ENCODE results near the gene HDAC11. TPM values are rescaled to one million over a fixed set of nuclear protein-coding genes. Genes with fewer than 3 reads are reported as not detected.

Gene HDAC11
- total and polyA plus RNA-seq, 2 of the 13 experiments (the other 11 are each of a cell fraction or from before 2014, with no cell fraction given), result 13.7 to 33.1 TPM

DNA sequence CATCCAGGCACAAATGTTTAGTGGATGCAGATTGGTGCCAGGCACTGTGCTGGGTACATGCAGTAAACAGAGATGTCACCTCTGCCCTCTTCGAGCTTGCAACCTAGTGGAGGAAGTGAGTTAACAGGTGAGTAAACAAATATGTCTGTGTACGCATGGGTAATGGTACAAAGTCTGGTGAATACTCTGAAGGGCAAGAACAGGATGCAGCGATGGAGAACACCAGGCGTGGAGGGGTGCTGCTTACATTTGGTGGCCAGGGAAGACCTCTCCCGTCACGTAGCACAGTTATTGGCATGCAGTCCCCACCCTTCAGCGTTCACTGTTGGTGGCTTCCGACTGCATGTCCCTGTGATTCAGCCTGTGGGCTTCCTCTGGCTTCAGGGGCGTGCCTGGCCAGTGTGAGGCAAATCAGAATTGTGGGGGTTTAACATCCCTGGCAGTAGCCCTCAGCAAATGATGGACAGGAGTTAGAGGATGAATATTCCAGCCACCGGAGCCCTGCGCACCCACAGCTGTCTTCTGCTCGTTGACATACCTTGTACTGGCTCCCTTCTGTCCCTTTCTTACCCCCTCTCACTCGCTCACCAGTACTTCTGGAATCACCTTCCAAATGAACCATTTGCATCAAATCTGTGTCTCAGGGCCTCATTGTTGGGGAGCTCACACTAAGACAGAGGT is 9.1 kb upstream of the HDAC11 start (continued):
- TF ChIP-seq, protein P1, sequence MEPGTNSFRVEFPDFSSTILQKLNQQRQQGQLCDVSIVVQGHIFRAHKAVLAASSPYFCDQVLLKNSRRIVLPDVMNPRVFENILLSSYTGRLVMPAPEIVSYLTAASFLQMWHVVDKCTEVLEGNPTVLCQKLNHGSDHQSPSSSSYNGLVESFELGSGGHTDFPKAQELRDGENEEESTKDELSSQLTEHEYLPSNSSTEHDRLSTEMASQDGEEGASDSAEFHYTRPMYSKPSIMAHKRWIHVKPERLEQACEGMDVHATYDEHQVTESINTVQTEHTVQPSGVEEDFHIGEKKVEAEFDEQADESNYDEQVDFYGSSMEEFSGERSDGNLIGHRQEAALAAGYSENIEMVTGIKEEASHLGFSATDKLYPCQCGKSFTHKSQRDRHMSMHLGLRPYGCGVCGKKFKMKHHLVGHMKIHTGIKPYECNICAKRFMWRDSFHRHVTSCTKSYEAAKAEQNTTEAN (CRISPR knock-in tag; conservative IDR thresholded peaks at IDR 0.05), result peak; percentile 89
- TF ChIP-seq ZNF777 (CRISPR knock-in tag; IDR thresholded peaks at IDR 0.05) (no peak), KLF12 (CRISPR knock-in tag; IDR thresholded peaks at IDR 0.05; ENCODE audit: borderline replicate concordance) (peak; percentile 74; the same call in 1 of the 2 replicates), KMT2B (CRISPR knock-in tag; IDR thresholded peaks at IDR 0.05) (peak; percentile 82)
- TF ChIP-seq, protein P2, sequence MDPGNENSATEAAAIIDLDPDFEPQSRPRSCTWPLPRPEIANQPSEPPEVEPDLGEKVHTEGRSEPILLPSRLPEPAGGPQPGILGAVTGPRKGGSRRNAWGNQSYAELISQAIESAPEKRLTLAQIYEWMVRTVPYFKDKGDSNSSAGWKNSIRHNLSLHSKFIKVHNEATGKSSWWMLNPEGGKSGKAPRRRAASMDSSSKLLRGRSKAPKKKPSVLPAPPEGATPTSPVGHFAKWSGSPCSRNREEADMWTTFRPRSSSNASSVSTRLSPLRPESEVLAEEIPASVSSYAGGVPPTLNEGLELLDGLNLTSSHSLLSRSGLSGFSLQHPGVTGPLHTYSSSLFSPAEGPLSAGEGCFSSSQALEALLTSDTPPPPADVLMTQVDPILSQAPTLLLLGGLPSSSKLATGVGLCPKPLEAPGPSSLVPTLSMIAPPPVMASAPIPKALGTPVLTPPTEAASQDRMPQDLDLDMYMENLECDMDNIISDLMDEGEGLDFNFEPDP (CRISPR knock-in tag; conservative IDR thresholded peaks at IDR 0.05), result no peak
- TF ChIP-seq, protein P3, sequence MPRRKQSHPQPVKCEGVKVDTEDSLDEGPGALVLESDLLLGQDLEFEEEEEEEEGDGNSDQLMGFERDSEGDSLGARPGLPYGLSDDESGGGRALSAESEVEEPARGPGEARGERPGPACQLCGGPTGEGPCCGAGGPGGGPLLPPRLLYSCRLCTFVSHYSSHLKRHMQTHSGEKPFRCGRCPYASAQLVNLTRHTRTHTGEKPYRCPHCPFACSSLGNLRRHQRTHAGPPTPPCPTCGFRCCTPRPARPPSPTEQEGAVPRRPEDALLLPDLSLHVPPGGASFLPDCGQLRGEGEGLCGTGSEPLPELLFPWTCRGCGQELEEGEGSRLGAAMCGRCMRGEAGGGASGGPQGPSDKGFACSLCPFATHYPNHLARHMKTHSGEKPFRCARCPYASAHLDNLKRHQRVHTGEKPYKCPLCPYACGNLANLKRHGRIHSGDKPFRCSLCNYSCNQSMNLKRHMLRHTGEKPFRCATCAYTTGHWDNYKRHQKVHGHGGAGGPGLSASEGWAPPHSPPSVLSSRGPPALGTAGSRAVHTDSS (CRISPR knock-in tag; conservative IDR thresholded peaks at IDR 0.05), result no peak
- TF ChIP-seq, protein P4, sequence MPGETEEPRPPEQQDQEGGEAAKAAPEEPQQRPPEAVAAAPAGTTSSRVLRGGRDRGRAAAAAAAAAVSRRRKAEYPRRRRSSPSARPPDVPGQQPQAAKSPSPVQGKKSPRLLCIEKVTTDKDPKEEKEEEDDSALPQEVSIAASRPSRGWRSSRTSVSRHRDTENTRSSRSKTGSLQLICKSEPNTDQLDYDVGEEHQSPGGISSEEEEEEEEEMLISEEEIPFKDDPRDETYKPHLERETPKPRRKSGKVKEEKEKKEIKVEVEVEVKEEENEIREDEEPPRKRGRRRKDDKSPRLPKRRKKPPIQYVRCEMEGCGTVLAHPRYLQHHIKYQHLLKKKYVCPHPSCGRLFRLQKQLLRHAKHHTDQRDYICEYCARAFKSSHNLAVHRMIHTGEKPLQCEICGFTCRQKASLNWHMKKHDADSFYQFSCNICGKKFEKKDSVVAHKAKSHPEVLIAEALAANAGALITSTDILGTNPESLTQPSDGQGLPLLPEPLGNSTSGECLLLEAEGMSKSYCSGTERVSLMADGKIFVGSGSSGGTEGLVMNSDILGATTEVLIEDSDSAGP (CRISPR knock-in tag; IDR thresholded peaks at IDR 0.05; ENCODE audit: borderline replicate concordance), result peak; percentile 81; the same call in 1 of the 2 replicates
- TF ChIP-seq, protein P5, sequence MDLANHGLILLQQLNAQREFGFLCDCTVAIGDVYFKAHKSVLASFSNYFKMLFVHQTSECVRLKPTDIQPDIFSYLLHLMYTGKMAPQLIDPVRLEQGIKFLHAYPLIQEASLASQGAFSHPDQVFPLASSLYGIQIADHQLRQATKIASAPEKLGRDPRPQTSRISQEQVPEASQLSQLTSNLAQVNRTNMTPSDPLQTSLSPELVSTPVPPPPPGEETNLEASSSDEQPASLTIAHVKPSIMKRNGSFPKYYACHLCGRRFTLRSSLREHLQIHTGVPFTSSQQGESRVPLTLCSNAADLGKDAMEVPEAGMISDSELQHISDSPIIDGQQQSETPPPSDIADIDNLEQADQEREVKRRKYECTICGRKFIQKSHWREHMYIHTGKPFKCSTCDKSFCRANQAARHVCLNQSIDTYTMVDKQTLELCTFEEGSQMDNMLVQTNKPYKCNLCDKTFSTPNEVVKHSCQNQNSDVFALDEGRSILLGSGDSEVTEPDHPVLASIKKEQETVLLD (CRISPR knock-in tag; IDR thresholded peaks at IDR 0.05; ENCODE audit: low read depth), result no peak; the same call in 1 of the 2 replicates
- TF ChIP-seq, protein P6, sequence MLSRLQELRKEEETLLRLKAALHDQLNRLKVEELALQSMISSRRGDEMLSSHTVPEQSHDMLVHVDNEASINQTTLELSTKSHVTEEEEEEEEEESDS (CRISPR knock-in tag; IDR thresholded peaks at IDR 0.05; ENCODE audit: borderline replicate concordance), result no peak; the same call in 1 of the 2 replicates
- TF ChIP-seq, protein P7, sequence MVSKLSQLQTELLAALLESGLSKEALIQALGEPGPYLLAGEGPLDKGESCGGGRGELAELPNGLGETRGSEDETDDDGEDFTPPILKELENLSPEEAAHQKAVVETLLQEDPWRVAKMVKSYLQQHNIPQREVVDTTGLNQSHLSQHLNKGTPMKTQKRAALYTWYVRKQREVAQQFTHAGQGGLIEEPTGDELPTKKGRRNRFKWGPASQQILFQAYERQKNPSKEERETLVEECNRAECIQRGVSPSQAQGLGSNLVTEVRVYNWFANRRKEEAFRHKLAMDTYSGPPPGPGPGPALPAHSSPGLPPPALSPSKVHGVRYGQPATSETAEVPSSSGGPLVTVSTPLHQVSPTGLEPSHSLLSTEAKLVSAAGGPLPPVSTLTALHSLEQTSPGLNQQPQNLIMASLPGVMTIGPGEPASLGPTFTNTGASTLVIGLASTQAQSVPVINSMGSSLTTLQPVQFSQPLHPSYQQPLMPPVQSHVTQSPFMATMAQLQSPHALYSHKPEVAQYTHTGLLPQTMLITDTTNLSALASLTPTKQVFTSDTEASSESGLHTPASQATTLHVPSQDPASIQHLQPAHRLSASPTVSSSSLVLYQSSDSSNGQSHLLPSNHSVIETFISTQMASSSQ (IDR thresholded peaks at IDR 0.05; ENCODE audit: low read depth), result peak; percentile 71
- TF ChIP-seq, protein P7 (CRISPR knock-in tag; IDR thresholded peaks at IDR 0.05; ENCODE audit: borderline replicate concordance), result no peak

Data from HepG2 (cell line).